H1 (cell line): ENCODE data around the gene FOXN3. TPM values are rescaled to one million over a fixed set of nuclear protein-coding genes. Genes with fewer than 3 reads are reported as not detected.

Experiments
- ATF3 ChIP-seq: IDR thresholded peaks from 2 replicates; pipeline ENCODE4 v1.6.1; 2011; ENCODE audit warnings: low read depth, mild to moderate bottlenecking, low read length; ENCODE audit not compliant: insufficient read depth
- BACH1 ChIP-seq: IDR thresholded peaks from 2 replicates; pipeline ENCODE4 v1.6.1; 2012; ENCODE audit warnings: low read length, improper control_type of control experiment
- CHD7 ChIP-seq: fragments of 300-600 bp; sonication (generic); IDR thresholded peaks from 2 replicates; pipeline ENCODE4 v1.7.1; 2012; ENCODE audit warnings: low read length, moderate library complexity, mild to moderate bottlenecking, inconsistent platforms; ENCODE audit not compliant: insufficient replicate concordance
- CTBP2 ChIP-seq: IDR thresholded peaks from 2 replicates; pipeline ENCODE4 v1.7.0; 2011; ENCODE audit warnings: borderline replicate concordance, mild to moderate bottlenecking, moderate library complexity, mixed read lengths, low read length; ENCODE audit not compliant: insufficient read depth, insufficient read length
- EGR1 ChIP-seq: IDR thresholded peaks from 2 replicates; pipeline ENCODE4 v1.6.1; 2011; ENCODE audit warnings: low read depth, low read length, borderline replicate concordance
- HDAC6 ChIP-seq: IDR thresholded peaks from one replicate; pipeline ENCODE4 v1.7.1; 2012; ENCODE audit warnings: low read depth, mild to moderate bottlenecking, inconsistent platforms, low read length, moderate library complexity
- JUN ChIP-seq: IDR thresholded peaks from 2 replicates; pipeline ENCODE4 v1.6.1; 2011; ENCODE audit warnings: low read depth, mild to moderate bottlenecking, improper control_type of control experiment, low read length
- SIX5 ChIP-seq: IDR thresholded peaks from 2 replicates; pipeline ENCODE4 v1.6.1; 2011; ENCODE audit warnings: mild to moderate bottlenecking, low read depth, low read length
- polyA plus RNA-seq, 7 experiments: library from polyadenylated mRNA; depleted of rRNA in 3 of 7; stranded (reverse) in 5 of 7; unstranded in 2 of 7; fragments of >200 nt in 5 of 7; fragments of 200-250 nt in 2 of 7; gene quantifications; 1 replicate in 5 of 7; 2 replicates in 1 of 7; 4 replicates in 1 of 7; pipeline versions ENCODE4 v1.2.1 to v1.2.3, GENCODE V29; 2011 to 2013; ENCODE audit warnings: missing spikeins in 2 of 7, mixed read lengths in 2 of 7
- total RNA-seq: library from RNA; stranded (reverse); fragmentation: NEBNext Ultra II Directional; extraction: Animal tissue kit (Norgen Biotek cat#: 25700); gene quantifications from 2 replicates; pipeline ENCODE4 v1.2.1, GENCODE V29; 2021
- TF ChIP-seq, protein P1 (sequence below), 3 experiments: IDR thresholded peaks; 1 replicate in 2 of 3; 2 replicates in 1 of 3; pipeline versions ENCODE4 v1.5.1 to v1.6.1; 2011; ENCODE audit warnings: low read length in 3 of 3, mild to moderate bottlenecking in 3 of 3, inconsistent platforms in 2 of 3, low read depth in 1 of 3, moderate library complexity in 1 of 3; ENCODE audit not compliant: insufficient read depth in 1 of 3; ENCODE audit errors: control extremely low read depth in 1 of 3

FOXN3 gene
- total and polyA plus RNA-seq, 2 of the 8 experiments (the other 6 are each of a cell fraction or from before 2014, with no cell fraction given), result 52.6 to 178 TPM

DNA sequence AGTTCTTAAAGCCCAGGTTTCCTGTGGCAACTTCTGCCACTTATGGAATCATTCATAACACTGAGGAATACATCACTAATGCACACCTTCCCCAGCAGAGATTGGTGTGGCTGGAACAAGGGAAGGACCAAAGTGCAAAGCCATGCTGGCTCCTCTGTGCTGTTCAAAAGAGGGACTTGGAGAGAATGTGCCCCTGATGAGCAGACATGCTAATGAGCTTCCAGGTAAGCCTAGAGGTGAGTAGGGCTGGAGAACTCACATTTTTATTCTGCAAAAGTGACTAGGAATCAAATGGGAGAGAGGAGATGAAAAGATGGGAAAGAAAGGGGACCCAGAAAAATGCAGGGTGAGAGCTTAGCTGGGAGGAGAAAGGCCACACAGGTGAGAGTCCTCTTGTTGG lies 302.9 kb downstream of the FOXN3 start (continued):
- no peak for TF ChIP-seq CHD7
- TF ChIP-seq, protein P1, sequence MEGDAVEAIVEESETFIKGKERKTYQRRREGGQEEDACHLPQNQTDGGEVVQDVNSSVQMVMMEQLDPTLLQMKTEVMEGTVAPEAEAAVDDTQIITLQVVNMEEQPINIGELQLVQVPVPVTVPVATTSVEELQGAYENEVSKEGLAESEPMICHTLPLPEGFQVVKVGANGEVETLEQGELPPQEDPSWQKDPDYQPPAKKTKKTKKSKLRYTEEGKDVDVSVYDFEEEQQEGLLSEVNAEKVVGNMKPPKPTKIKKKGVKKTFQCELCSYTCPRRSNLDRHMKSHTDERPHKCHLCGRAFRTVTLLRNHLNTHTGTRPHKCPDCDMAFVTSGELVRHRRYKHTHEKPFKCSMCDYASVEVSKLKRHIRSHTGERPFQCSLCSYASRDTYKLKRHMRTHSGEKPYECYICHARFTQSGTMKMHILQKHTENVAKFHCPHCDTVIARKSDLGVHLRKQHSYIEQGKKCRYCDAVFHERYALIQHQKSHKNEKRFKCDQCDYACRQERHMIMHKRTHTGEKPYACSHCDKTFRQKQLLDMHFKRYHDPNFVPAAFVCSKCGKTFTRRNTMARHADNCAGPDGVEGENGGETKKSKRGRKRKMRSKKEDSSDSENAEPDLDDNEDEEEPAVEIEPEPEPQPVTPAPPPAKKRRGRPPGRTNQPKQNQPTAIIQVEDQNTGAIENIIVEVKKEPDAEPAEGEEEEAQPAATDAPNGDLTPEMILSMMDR (IDR thresholded peaks at IDR 0.05; ENCODE audit: control extremely low read depth in 1 of 3, insufficient read depth in 1 of 3, low read depth in 1 of 3, low read length in 3 of 3), result no peak
- no peak for TF ChIP-seq HDAC6
- no peak for TF ChIP-seq CTBP2
- no peak for TF ChIP-seq JUN
- TF ChIP-seq BACH1, result no peak
- TF ChIP-seq SIX5, result no peak
- TF ChIP-seq ATF3, result no peak
- no peak for TF ChIP-seq EGR1
